HG02642 (cell line): Measurements from ENCODE around the gene SLCO6A1.

ENCODE experiments used
- ATAC-seq: cut with Tn5 transposase; IDR thresholded peaks from one replicate; pipeline ENCODE4 v1.9.1; 2021; ENCODE audit warnings: mild to moderate bottlenecking; ENCODE audit not compliant: unreplicated experiment, poor library complexity

The SLCO6A1 gene

GRCh38 chr5:102453716-102454115 lies 45.1 kb downstream of the SLCO6A1 start:
- ATAC-seq = peak; percentile 88

- no peak for ATAC-seq
Observed at GRCh38 chr5:102451082-102451481, 47.7 kb downstream of the SLCO6A1 start.

GRCh38 chr5:102450313-102450990 lies 48.3 kb downstream of the SLCO6A1 start:
- no peak for ATAC-seq

DNA sequence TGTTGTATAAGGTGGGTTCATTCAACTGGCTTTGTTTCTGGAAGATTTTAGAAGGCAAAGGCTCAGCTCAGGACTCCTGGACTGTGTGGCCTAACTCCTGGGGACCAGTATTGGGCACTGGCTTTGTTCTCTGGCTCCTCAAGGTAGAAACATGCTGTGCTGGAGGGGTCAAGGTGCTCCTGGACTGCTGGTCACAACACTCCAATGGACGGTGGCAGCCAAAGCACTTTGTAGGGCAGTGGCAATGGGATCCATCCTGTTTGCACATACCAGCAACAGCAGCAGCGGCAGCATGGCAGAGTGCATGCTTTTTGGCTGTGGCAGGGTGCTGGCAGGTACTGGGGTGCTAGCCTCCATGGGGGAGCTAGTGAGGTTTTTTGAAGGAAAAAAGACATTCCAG lies 65.3 kb downstream of the SLCO6A1 start:
- ATAC-seq = no peak

DNA sequence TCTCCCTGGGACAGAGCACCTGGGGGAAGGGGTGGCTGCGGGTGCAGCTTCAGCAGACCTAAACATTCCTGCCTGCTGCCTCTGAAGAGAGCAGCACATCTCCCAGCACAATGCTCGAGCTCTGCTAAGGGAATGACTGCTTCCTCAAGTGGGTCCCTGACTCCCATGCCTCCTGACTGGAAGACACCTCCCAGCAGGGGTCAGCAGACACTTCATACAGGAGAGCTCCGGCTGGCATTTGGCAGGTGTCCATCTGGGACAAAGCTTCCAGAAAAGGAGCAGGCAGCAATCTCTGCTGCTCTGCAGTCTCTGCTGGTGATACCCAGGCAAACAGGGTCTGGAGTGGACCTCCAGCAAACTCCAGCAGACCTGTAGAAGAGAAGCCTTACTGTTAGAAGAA lies 77.2 kb downstream of the SLCO6A1 start:
- no peak for ATAC-seq

DNA sequence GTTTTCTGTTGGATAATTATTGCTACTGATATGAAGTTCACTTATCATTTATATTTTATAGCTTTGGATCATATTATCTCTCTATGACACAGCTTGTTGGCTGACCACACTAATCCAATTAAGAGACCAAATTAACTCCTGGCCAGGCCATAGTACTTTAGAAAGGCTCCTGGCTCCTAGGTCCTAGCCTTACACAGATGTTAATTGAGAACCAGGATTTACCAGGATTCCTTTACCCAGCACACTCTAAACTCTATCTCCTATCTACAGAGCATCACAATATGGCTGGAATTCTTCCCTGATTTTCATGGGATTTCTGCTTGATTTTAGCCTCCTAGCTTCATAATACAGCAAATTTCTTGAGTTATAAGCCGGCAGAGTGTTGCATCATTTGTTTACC lies 80.3 kb downstream of the SLCO6A1 start:
- ATAC-seq = no peak

DNA sequence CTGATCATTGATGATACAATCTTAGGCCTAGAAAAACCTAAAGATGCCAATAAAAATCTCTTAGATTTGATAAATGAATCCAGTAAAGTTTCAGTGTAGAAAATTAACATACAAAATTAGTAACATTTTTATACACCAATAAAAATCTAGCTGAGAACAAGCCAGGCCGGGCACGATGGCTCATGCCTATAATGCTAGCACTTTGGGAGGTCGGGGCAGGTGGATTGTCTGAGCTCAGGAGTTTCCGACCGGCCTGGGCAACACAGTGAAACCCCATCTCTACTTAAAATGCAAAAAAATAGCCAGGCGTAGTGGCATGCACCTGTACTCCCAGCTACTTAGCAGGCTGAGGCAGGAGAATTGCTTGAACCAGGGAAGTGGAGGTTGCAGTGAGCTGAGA lies 84.4 kb downstream of the SLCO6A1 start:
- no peak for ATAC-seq

GRCh38 chr5:102388235-102388634 lies 110.6 kb downstream of the SLCO6A1 start:
- ATAC-seq = no peak

GRCh38 chr5:102385365-102385764 lies 113.4 kb downstream of the SLCO6A1 start:
- no peak for ATAC-seq

- no peak for ATAC-seq
Observed at GRCh38 chr5:102380174-102380573, 118.6 kb downstream of the SLCO6A1 start.

- ATAC-seq = no peak
Observed at GRCh38 chr5:102375876-102376275, 122.9 kb downstream of the SLCO6A1 start.

- no peak for ATAC-seq
Observed at GRCh38 chr5:102375272-102375671, 123.5 kb downstream of the SLCO6A1 start.

DNA sequence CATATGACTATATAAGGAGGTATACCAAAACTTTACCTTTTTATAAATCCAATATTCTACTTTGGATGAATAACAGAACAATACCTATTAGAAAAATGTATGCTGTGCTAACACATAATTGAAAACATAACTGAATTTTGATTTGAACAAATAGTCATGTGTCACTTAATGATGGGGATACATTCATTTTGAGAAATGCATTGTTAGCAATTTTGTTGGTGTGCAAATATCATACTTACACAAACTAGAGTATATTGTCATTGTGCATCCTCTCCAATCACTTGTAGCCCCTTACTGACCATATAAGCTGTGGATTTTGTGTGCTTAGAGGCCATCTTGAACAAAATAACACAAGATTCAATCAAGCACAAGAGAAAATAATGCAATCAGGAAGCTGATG lies 130.4 kb downstream of the SLCO6A1 start:
- ATAC-seq = no peak

GRCh38 chr5:102341681-102342288 lies 157.0 kb downstream of the SLCO6A1 start:
- no peak for ATAC-seq

- no peak for ATAC-seq
Observed at GRCh38 chr5:102324714-102325113, 174.1 kb downstream of the SLCO6A1 start.
